ENCODE results near the gene REST. TPM values are rescaled to one million over a fixed set of nuclear protein-coding genes. Genes with fewer than 3 reads are reported as not detected.

Gene REST
- total RNA-seq, 1 experiment from 2014 or later = 56.6 TPM

GRCh38 chr4:56981795-56982201, 74.1 kb downstream of the REST start:
- no peaks in the 10 kb centered on the region for H3K27me3 ChIP-seq (replicated peaks; ENCODE audit: control insufficient read depth, insufficient read depth, low read length)
- peaks cover 38% of the 10 kb centered on the region for H3K36me3 Mint-ChIP-seq (ENCODE audit: insufficient read depth, unreplicated experiment)
- H3K27me3 Mint-ChIP-seq (ENCODE audit: insufficient read depth, unreplicated experiment) = no peaks in the 10 kb centered on the region
- intact Hi-C loops (cut with micrococcal nuclease; ENCODE audit: unreplicated experiment) = no loop called here
- no peaks in the 10 kb centered on the region for H3K9me3 ChIP-seq
- ChIA-PET CTCF (no interaction called here), POLR2A (no interaction called here)
- no peaks in the 10 kb centered on the region for H3K4me1 ChIP-seq
- H3K4me1 Mint-ChIP-seq (ENCODE audit: low read depth, unreplicated experiment) = peaks cover 16% of the 10 kb centered on the region
- TF ChIP-seq CTCF (IDR thresholded peaks at IDR 0.05; ENCODE audit: insufficient read depth in 1 of 2, low read depth in 1 of 2, low read length in 1 of 2, severe bottlenecking in 1 of 2, unreplicated experiment in 1 of 2) = no peak
- no TSS peak for BruUV-seq (replicated peaks)
- H3K4me3 ChIP-seq (ENCODE audit: low read depth, low read length) = no peak overlapping the region
- no peaks in the 10 kb centered on the region for H3K36me3 ChIP-seq (ENCODE audit: control insufficient read depth, insufficient read depth, low read length)
- peak overlapping the region; percentile 6 for H3K4me3 Mint-ChIP-seq (ENCODE audit: unreplicated experiment)
- no peak for DNase-seq
- peak overlapping the region; percentile 11 for H3K27ac Mint-ChIP-seq (ENCODE audit: unreplicated experiment)
- H3K9me3 Mint-ChIP-seq (ENCODE audit: unreplicated experiment) = no peaks in the 10 kb centered on the region

- ChIA-PET POLR2A (no interaction called here), CTCF (no interaction called here)
- TF ChIP-seq CTCF (IDR thresholded peaks at IDR 0.05; ENCODE audit: insufficient read depth in 1 of 2, low read depth in 1 of 2, low read length in 1 of 2, severe bottlenecking in 1 of 2, unreplicated experiment in 1 of 2) = no peak
- Mint-ChIP-seq H3K4me1 (ENCODE audit: low read depth, unreplicated experiment) (peaks cover 16% of the 10 kb centered on the region), H3K27me3 (ENCODE audit: insufficient read depth, unreplicated experiment) (no peaks in the 10 kb centered on the region), H3K27ac (ENCODE audit: unreplicated experiment) (no peak overlapping the region), H3K4me3 (ENCODE audit: unreplicated experiment) (no peak overlapping the region), H3K36me3 (ENCODE audit: insufficient read depth, unreplicated experiment) (peaks cover 54% of the 10 kb centered on the region), H3K9me3 (ENCODE audit: unreplicated experiment) (no peaks in the 10 kb centered on the region)
- BruUV-seq (replicated peaks) = no TSS peak
- DNase-seq = no peak
- Histone ChIP-seq H3K36me3 (ENCODE audit: control insufficient read depth, insufficient read depth, low read length) (peaks cover 2% of the 10 kb centered on the region; the same call in 1 of the 2 replicates), H3K4me1 (no peaks in the 10 kb centered on the region), H3K27me3 (replicated peaks; ENCODE audit: control insufficient read depth, insufficient read depth, low read length) (no peaks in the 10 kb centered on the region), H3K4me3 (ENCODE audit: low read depth, low read length) (no peak overlapping the region), H3K9me3 (no peaks in the 10 kb centered on the region)
- intact Hi-C loops (cut with micrococcal nuclease; ENCODE audit: unreplicated experiment) = no loop called here
Observed at GRCh38 chr4:56986192-56986591, 78.5 kb downstream of the REST start.

- Mint-ChIP-seq H3K36me3 (ENCODE audit: insufficient read depth, unreplicated experiment) (peaks cover 54% of the 10 kb centered on the region), H3K9me3 (ENCODE audit: unreplicated experiment) (no peaks in the 10 kb centered on the region), H3K27ac (ENCODE audit: unreplicated experiment) (no peak overlapping the region), H3K27me3 (ENCODE audit: insufficient read depth, unreplicated experiment) (no peaks in the 10 kb centered on the region), H3K4me1 (ENCODE audit: low read depth, unreplicated experiment) (peaks cover 9% of the 10 kb centered on the region), H3K4me3 (ENCODE audit: unreplicated experiment) (no peak overlapping the region)
- Histone ChIP-seq H3K9me3 (no peaks in the 10 kb centered on the region), H3K4me3 (ENCODE audit: low read depth, low read length) (no peak overlapping the region), H3K36me3 (ENCODE audit: control insufficient read depth, insufficient read depth, low read length) (peaks cover 2% of the 10 kb centered on the region; the same call in 1 of the 2 replicates), H3K27me3 (replicated peaks; ENCODE audit: control insufficient read depth, insufficient read depth, low read length) (no peaks in the 10 kb centered on the region), H3K4me1 (no peaks in the 10 kb centered on the region)
- no peak for DNase-seq
- intact Hi-C loops (cut with micrococcal nuclease; ENCODE audit: unreplicated experiment) = no loop called here
- ChIA-PET CTCF (no interaction called here), POLR2A (no interaction called here)
- BruUV-seq (replicated peaks) = no TSS peak
- no peak for TF ChIP-seq CTCF (IDR thresholded peaks at IDR 0.05; ENCODE audit: insufficient read depth in 1 of 2, low read depth in 1 of 2, low read length in 1 of 2, severe bottlenecking in 1 of 2, unreplicated experiment in 1 of 2)
Observed at GRCh38 chr4:56986952-56987351, 79.3 kb downstream of the REST start.
